Kidney (tissue), 14 donors: ENCODE results near the gene PEX26. TPM values are rescaled to one million over a fixed set of nuclear protein-coding genes. Genes with fewer than 3 reads are reported as not detected.

Experiments used
- DNase-seq, 5 donors: peaks; one replicate each; pipeline ENCODE4 v3.0.0-alpha.2; 2013 to 2020
- FAIRE-seq: peaks from 2 replicates; lab custom pipeline; 2012; peaks lifted over from hg19 to GRCh38; lab: Jason Lieb, UNC
- H3K27ac ChIP-seq, 2 donors: one replicate each; pipeline ENCODE4 v1.7.0; 2013; ENCODE audit warnings: low read depth in 2 of 2, low read length in 2 of 2, inconsistent platforms in 1 of 2
- H3K27me3 ChIP-seq: one replicate; pipeline ENCODE4 v1.7.1; 2013; ENCODE audit warnings: low read length, inconsistent platforms; ENCODE audit not compliant: control insufficient read depth, insufficient read depth
- H3K36me3 ChIP-seq, 3 donors: one replicate each; pipeline versions ENCODE4 v1.7.0 to v1.7.1; 2013; ENCODE audit warnings: low read length in 3 of 3, control low read depth in 1 of 3, inconsistent platforms in 1 of 3; ENCODE audit not compliant: insufficient read depth in 3 of 3, control insufficient read depth in 2 of 3
- H3K4me1 ChIP-seq, 3 donors: one replicate each; pipeline versions ENCODE4 v1.7.0 to v1.7.1; 2013; ENCODE audit warnings: low read length in 3 of 3, inconsistent platforms in 1 of 3, low read depth in 1 of 3; ENCODE audit not compliant: control insufficient read depth in 2 of 3, insufficient read depth in 2 of 3
- H3K4me3 ChIP-seq, 3 donors: one replicate each; pipeline versions ENCODE4 v1.7.0 to v1.8.1; 2013; ENCODE audit warnings: low read length in 3 of 3, control low read depth in 1 of 3, inconsistent platforms in 1 of 3
- H3K9ac ChIP-seq, 3 donors: one replicate each; pipeline versions ENCODE4 v1.7.0 to v1.7.1; 2013; ENCODE audit warnings: low read length in 3 of 3, control low read depth in 1 of 3, inconsistent platforms in 1 of 3
- H3K9me3 ChIP-seq, 3 donors: one replicate each; pipeline versions ENCODE4 v1.7.0 to v1.7.1; 2013; ENCODE audit warnings: low read length in 3 of 3, control low read depth in 1 of 3, inconsistent platforms in 1 of 3; ENCODE audit not compliant: control insufficient read depth in 2 of 3, insufficient read depth in 1 of 3
- intact Hi-C: fragments of 100-400 bp; cut with DNase I; formaldehyde crosslinking; loops from one replicate; pipeline ENCODE4 v1.11.1; 2022
- polyA plus RNA-seq: library from polyadenylated mRNA; stranded (reverse); fragments of 350-450 nt; fragmentation: Illumina TruSeq; extraction: RNeasy Lipid Tissue Mini Kit (QIAGEN cat#74804); gene quantifications from one replicate; pipeline ENCODE4 v1.2.3, GENCODE V29; 2014; ENCODE audit warnings: low read depth, low replicate concordance; ENCODE audit not compliant: insufficient read depth
- total RNA-seq: library from RNA; stranded (reverse); fragmentation: NEBNext Ultra II Directional; extraction: Animal tissue kit (Norgen Biotek cat#: 25700); gene quantifications from one replicate; pipeline ENCODE4 v1.2.1, GENCODE V29; 2021
- TF ChIP-seq, protein P1 (sequence below): IDR thresholded peaks from 3 replicates; pipeline ENCODE4 v1.5.1; 2012; ENCODE audit warnings: mild to moderate bottlenecking, moderate library complexity, borderline replicate concordance; ENCODE audit not compliant: insufficient read depth; ENCODE audit errors: extremely low read depth
- donor health status: control.
- donor health status: control.
- donor health status: control.
- donor health status: control.
- donor health status: control.
- donor health status: DM: yes; HTN: yes; CAD: no.
- donor health status: Normal renal cell carcinoma (clear cell type).

Gene PEX26
- total and polyA plus RNA-seq, 2 donors from 2014 or later, result 18.1 to 45.2 TPM

DNA sequence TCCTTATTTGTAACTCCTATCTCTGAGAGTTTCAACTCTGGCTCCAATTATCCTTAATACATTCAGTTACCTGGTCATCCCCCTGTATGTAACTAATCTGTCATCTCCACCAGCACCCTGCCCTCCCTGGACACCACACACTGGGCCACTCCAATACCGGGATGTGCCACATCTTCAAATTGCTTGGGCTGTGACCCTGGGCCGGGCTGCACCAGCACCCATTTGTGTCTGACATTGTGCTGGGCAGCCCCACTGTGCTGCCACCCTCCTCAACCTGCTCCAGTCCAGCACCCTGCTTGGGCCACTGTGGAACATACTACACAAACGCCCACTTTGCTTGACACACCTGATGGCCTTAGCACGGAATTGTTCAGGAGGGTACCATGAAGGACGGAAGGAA, 70.0 kb downstream of the PEX26 start:
- H3K36me3 ChIP-seq, result no peaks in the 10 kb centered on the region
- DNase-seq (no peak), FAIRE-seq (no peak)
- intact Hi-C loops, result no loop called here
- H3K9me3 ChIP-seq, result no peaks in the 10 kb centered on the region
- no peak overlapping the region for H3K9ac ChIP-seq
- no peak overlapping the region for H3K27ac ChIP-seq
- TF ChIP-seq, protein P1, sequence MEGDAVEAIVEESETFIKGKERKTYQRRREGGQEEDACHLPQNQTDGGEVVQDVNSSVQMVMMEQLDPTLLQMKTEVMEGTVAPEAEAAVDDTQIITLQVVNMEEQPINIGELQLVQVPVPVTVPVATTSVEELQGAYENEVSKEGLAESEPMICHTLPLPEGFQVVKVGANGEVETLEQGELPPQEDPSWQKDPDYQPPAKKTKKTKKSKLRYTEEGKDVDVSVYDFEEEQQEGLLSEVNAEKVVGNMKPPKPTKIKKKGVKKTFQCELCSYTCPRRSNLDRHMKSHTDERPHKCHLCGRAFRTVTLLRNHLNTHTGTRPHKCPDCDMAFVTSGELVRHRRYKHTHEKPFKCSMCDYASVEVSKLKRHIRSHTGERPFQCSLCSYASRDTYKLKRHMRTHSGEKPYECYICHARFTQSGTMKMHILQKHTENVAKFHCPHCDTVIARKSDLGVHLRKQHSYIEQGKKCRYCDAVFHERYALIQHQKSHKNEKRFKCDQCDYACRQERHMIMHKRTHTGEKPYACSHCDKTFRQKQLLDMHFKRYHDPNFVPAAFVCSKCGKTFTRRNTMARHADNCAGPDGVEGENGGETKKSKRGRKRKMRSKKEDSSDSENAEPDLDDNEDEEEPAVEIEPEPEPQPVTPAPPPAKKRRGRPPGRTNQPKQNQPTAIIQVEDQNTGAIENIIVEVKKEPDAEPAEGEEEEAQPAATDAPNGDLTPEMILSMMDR, result no peak
- H3K4me3 ChIP-seq, result no peak overlapping the region
- H3K4me1 ChIP-seq, result peaks cover 0 to 2% (median 0%) of the 10 kb centered on the region in 3 donors
- H3K27me3 ChIP-seq, result no peaks in the 10 kb centered on the region

DNA sequence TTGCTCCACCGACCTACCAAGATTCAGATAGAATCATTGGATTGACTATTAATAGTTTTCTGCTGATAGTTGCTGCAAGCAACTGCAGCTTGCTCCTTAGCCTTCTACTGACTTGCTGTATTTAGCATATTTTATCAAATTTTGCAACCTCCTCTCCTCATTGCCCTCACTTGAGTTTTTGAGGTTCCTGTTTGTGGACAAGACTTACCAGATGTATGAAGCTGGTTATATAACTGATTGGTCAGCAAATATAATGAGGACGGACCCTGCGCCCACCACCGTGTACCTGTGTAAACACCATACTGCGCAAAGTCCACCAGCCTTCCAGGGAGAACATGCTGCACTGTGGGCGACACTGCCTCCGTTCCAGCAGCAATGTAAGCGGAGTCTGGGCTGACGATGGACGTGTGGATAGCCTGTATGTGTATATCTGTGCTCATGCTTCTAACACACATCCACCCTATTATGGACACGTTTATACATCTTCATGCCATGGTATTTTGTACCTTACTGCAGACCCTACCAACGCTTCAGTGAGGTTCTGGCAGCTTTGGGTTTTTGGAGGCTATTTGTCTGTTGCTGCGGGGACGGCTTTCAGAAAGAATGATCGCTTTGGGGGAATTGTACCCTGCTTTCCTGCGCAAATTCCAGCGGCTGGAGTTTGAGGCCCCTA, 70.6 kb downstream of the PEX26 start:
- H3K27me3 ChIP-seq, result no peaks in the 10 kb centered on the region
- no peaks in the 10 kb centered on the region for H3K36me3 ChIP-seq
- no peak overlapping the region for H3K9ac ChIP-seq
- FAIRE-seq (no peak), DNase-seq (no peak)
- H3K4me3 ChIP-seq, result peak overlapping the region in 1 of 3 donors; percentile 11
- no peaks in the 10 kb centered on the region for H3K9me3 ChIP-seq
- TF ChIP-seq, protein P1, result no peak
- H3K4me1 ChIP-seq, result peaks cover 0 to 2% (median 0%) of the 10 kb centered on the region in 3 donors
- no peak overlapping the region for H3K27ac ChIP-seq
- intact Hi-C loops, result no loop called here

DNA sequence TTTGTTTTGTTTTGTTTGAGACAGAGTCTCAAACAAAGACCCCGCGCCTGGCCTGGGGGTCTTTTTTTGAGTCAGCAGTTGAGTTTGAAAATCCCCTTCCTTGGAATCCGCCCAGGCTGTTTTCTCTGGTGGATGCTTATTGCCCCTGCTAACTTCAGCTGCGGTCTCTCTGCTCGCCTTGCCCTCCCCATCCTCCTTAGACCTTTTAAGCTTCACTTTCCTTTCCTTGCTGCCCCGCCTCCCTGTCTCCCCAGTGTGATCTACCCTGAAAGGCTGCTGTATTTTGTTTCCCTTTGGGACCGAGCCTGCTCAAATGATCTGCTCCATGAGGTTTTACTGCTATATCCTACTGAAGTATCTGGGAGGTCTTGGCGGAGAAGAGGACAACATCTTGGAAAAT, 74.7 kb downstream of the PEX26 start:
- Histone ChIP-seq H3K4me1 (peaks cover 0 to 2% (median 0%) of the 10 kb centered on the region in 3 donors), H3K4me3 (no peak overlapping the region), H3K9me3 (no peaks in the 10 kb centered on the region), H3K36me3 (no peaks in the 10 kb centered on the region), H3K9ac (no peak overlapping the region), H3K27me3 (no peaks in the 10 kb centered on the region), H3K27ac (no peak overlapping the region)
- DNase-seq (no peak), FAIRE-seq (no peak)
- TF ChIP-seq, protein P1, result no peak
- intact Hi-C loops, result no loop called here
